NT2/D1 (cell line): ENCODE results near the gene GPR82.

Source experiments
- DNase-seq: peaks from one replicate; pipeline ENCODE4 v3.0.0-alpha.2; 2011; ENCODE audit warnings: low read depth, low spot score
- H3K27me3 ChIP-seq: 2 replicates; pipeline ENCODE4 v1.6.0; 2011; ENCODE audit warnings: mild to moderate bottlenecking; ENCODE audit not compliant: insufficient read length, insufficient read depth
- H3K36me3 ChIP-seq: 2 replicates; pipeline ENCODE4 v1.6.1; 2011; ENCODE audit warnings: mild to moderate bottlenecking, low read length, mixed read lengths; ENCODE audit not compliant: insufficient read depth, insufficient read length
- H3K4me1 ChIP-seq: 2 replicates; pipeline ENCODE4 v1.5.1; 2011; ENCODE audit not compliant: insufficient read depth, insufficient read length
- H3K4me3 ChIP-seq: 2 replicates; pipeline ENCODE4 v1.5.1; 2011; ENCODE audit warnings: low read depth; ENCODE audit not compliant: insufficient read length
- H3K9ac ChIP-seq: 2 replicates; pipeline ENCODE4 v1.6.0; 2011; ENCODE audit warnings: low read depth; ENCODE audit not compliant: insufficient read length
- H3K9me3 ChIP-seq: 2 replicates; pipeline ENCODE4 v1.5.1; 2011; ENCODE audit warnings: mild to moderate bottlenecking, low read length; ENCODE audit not compliant: insufficient read depth
- SUZ12 ChIP-seq: IDR thresholded peaks from 2 replicates; pipeline ENCODE4 v1.6.1; 2011; ENCODE audit not compliant: insufficient read length, insufficient read depth; ENCODE audit errors: extremely low read depth
- YY1 ChIP-seq: IDR thresholded peaks from 2 replicates; pipeline ENCODE4 v1.6.1; 2011; ENCODE audit not compliant: insufficient read length, insufficient read depth
- ZNF274 ChIP-seq: IDR thresholded peaks from 2 replicates; pipeline ENCODE4 v1.6.1; 2011; ENCODE audit warnings: mild to moderate bottlenecking, low read depth, low read length

The GPR82 gene

GRCh38 chrX:41688835-41689234 lies 35.1 kb upstream of the GPR82 start, which contains the start of gene GPR34:
TSS of gene GPR34 (plus strand) at chrX:41688973. CDS start at chrX:41695634, 6,661 bp downstream.
- no peaks in the 10 kb centered on the region for H3K27me3 ChIP-seq
- H3K36me3 ChIP-seq, result no peaks in the 10 kb centered on the region
- TF ChIP-seq YY1 (no peak), ZNF274 (no peak)
- no peaks in the 10 kb centered on the region for H3K4me1 ChIP-seq
- no peak within 1 kb of the TSS for H3K9ac ChIP-seq
- no peaks in the 10 kb centered on the region for H3K9me3 ChIP-seq
- no peak within 1 kb of the TSS for H3K4me3 ChIP-seq
- no peak for DNase-seq

DNA sequence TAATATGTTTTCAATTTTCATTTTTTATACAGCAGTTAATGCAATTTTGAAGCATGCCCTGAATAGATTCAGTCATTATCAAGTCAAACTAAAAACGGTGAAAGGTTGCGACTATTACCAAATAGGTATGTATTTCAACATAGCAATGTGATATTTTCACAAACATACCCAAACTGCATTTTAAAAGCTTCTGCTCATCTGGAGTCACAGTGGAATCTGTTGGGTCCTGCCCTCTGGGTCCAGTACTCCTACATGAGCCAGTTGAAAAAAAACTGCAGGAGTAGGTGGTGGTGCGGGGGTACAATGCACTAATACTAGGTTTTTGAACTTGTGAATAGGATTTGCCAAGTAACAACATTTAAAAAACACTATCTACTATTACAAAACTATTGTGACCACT lies 34.3 kb upstream of the GPR82 start:
- Histone ChIP-seq H3K27me3 (no peaks in the 10 kb centered on the region), H3K9me3 (no peaks in the 10 kb centered on the region), H3K36me3 (no peaks in the 10 kb centered on the region), H3K4me3 (no peak overlapping the region), H3K4me1 (no peaks in the 10 kb centered on the region), H3K9ac (no peak overlapping the region)
- no peak for DNase-seq
- TF ChIP-seq ZNF274, result no peak
- TF ChIP-seq SUZ12, result no peak
- TF ChIP-seq YY1, result no peak

- TF ChIP-seq SUZ12, result no peak
- no peak for TF ChIP-seq ZNF274
- TF ChIP-seq YY1, result no peak
- Histone ChIP-seq H3K9me3 (no peaks in the 10 kb centered on the region), H3K36me3 (no peaks in the 10 kb centered on the region), H3K27me3 (no peaks in the 10 kb centered on the region), H3K4me3 (no peak overlapping the region), H3K9ac (no peak overlapping the region), H3K4me1 (no peaks in the 10 kb centered on the region)
- DNase-seq, result no peak
These were observed 31.7 kb upstream of the GPR82 start for GRCh38 chrX:41692162-41692749.

DNA sequence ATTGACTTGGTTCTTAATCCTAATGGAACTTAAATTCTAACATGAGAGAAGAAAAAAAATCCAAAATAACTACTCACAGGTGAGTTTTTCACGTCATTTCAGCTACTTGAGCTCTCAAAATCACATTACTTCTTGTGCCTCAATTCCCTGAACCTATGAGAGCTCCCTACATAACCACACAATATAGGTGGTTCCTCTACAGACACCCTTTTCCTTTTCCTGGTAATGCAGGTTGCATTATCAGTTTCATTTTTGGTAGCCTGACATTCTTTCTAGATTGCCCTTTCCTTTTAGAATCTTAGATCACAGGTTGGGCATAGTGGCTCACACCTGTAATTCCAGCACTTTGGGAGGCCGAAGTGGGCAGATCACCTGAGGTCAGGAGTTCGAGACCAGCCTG lies 31.0 kb upstream of the GPR82 start:
- H3K9me3 ChIP-seq, result no peaks in the 10 kb centered on the region
- TF ChIP-seq ZNF274, result no peak
- TF ChIP-seq YY1, result no peak
- TF ChIP-seq SUZ12, result no peak
- no peak overlapping the region for H3K4me3 ChIP-seq
- no peak for DNase-seq
- no peak overlapping the region for H3K9ac ChIP-seq
- H3K27me3 ChIP-seq, result no peaks in the 10 kb centered on the region
- no peaks in the 10 kb centered on the region for H3K4me1 ChIP-seq
- no peaks in the 10 kb centered on the region for H3K36me3 ChIP-seq

GRCh38 chrX:41695426-41695825 lies 28.6 kb upstream of the GPR82 start:
- Histone ChIP-seq H3K36me3 (no peaks in the 10 kb centered on the region), H3K27me3 (no peaks in the 10 kb centered on the region), H3K4me1 (no peaks in the 10 kb centered on the region), H3K4me3 (no peak overlapping the region), H3K9ac (no peak overlapping the region), H3K9me3 (no peaks in the 10 kb centered on the region)
- DNase-seq, result no peak
- TF ChIP-seq YY1 (no peak), ZNF274 (no peak), SUZ12 (no peak)

DNA sequence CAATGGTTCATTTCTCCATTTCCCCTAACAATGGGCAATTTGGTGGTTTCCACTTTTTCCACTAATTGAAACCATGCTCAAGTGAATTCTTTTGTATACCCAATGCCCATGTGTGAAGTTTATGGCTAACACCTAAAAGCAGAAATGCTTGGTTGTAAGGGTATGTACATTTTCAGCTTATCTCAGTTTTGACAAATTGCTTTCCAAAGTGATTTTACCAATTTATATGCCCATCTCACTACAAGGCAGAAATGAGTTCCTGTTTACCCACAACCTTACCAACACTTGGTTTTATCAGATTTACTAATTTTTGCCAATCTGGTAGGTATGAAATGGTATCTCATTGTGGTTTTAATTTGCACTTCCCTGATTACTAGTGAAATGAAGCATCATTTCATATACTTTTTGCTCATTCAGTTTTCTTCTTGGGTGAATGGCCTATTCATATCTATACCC lies 20.4 kb upstream of the GPR82 start:
- Histone ChIP-seq H3K36me3 (peaks cover 2% of the 10 kb centered on the region), H3K9ac (no peak overlapping the region), H3K9me3 (no peaks in the 10 kb centered on the region), H3K27me3 (no peaks in the 10 kb centered on the region), H3K4me3 (no peak overlapping the region), H3K4me1 (peaks cover 2% of the 10 kb centered on the region)
- no peak for DNase-seq
- TF ChIP-seq ZNF274 (no peak), YY1 (no peak), SUZ12 (no peak)

DNA sequence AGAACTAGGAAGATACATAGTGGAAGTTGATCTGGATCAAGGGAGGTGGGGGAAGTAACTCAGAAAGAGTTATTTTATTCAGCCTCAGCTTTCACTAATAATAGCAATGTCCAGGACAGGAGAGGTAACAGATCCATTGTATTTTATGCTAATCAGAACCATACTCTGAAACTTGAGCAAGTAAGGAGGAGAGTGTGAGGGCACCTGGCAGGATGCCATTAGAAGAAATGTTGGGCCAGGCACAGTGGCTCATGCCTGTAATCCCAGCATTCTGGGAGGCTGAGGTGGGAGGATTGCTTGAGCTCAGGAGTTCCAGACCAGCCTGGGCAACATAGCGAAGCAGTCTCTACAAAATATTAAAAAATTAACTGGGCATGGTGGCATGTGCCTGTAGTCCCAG lies 18.9 kb upstream of the GPR82 start:
- no peak for DNase-seq
- H3K27me3 ChIP-seq, result no peaks in the 10 kb centered on the region
- H3K4me1 ChIP-seq, result peaks cover 2% of the 10 kb centered on the region
- peaks cover 2% of the 10 kb centered on the region for H3K36me3 ChIP-seq
- no peak overlapping the region for H3K4me3 ChIP-seq
- H3K9me3 ChIP-seq, result no peaks in the 10 kb centered on the region
- TF ChIP-seq YY1 (no peak), ZNF274 (no peak), SUZ12 (no peak)
- no peak overlapping the region for H3K9ac ChIP-seq
